Natural killer cell (primary cell): ENCODE measurements around the gene EIF4G1. TPM values are rescaled to one million over a fixed set of nuclear protein-coding genes. Genes with fewer than 3 reads are reported as not detected.

Experiments used
- ATAC-seq, 3 donors: fragments of 150-1000 bp in 2 of 3; fragments of 200-7000 bp in 1 of 3; cut with Tn5 transposase; 1 replicate in 1 of 3; 2 replicates in 2 of 3; pipeline ENCODE4 v1.10.0; 2021; ENCODE audit warnings: mild to moderate bottlenecking in 2 of 3, moderate library complexity in 2 of 3
- DNase-seq, 2 donors: peaks; one replicate each; pipeline versions ENCODE4 v3.0.0 to v3.0.0-alpha.2; 2013 to 2021; ENCODE audit warnings: mixed read lengths in 1 of 2
- H3K27ac ChIP-seq: one replicate; pipeline ENCODE4 v1.5.1; 2013; ENCODE audit warnings: mild to moderate bottlenecking, low read length
- H3K27me3 ChIP-seq: one replicate; pipeline ENCODE4 v1.6.1; 2013; ENCODE audit warnings: low read length; ENCODE audit not compliant: control insufficient read depth, insufficient read depth
- H3K36me3 ChIP-seq: one replicate; pipeline ENCODE4 v1.6.1; 2013; ENCODE audit warnings: low read length; ENCODE audit not compliant: control insufficient read depth, insufficient read depth
- H3K4me1 ChIP-seq: one replicate; pipeline ENCODE4 v1.6.1; 2013; ENCODE audit warnings: low read length; ENCODE audit not compliant: control insufficient read depth, insufficient read depth
- H3K4me3 ChIP-seq: one replicate; pipeline ENCODE4 v1.5.1; 2013; ENCODE audit warnings: low read length
- H3K9me3 ChIP-seq: one replicate; pipeline ENCODE4 v1.6.1; 2013; ENCODE audit warnings: low read length; ENCODE audit not compliant: control insufficient read depth, insufficient read depth
- H3K27ac Mint-ChIP-seq, 2 donors: one replicate each; pipeline ENCODE4 v1.8.0; 2022; ENCODE audit warnings: mild to moderate bottlenecking in 2 of 2, mixed read lengths in 2 of 2, moderate library complexity in 1 of 2
- H3K27me3 Mint-ChIP-seq, 2 donors: one replicate each; pipeline ENCODE4 v1.8.0; 2022; ENCODE audit warnings: low read depth in 2 of 2, mixed read lengths in 2 of 2
- H3K36me3 Mint-ChIP-seq: one replicate; pipeline ENCODE4 v1.8.0; 2022; ENCODE audit warnings: mixed read lengths
- H3K4me1 Mint-ChIP-seq, 2 donors: one replicate each; pipeline ENCODE4 v1.8.0; 2022; ENCODE audit warnings: mixed read lengths in 2 of 2
- H3K4me3 Mint-ChIP-seq: one replicate; pipeline ENCODE4 v1.8.0; 2022; ENCODE audit warnings: mild to moderate bottlenecking, moderate library complexity, mixed read lengths
- H3K9me3 Mint-ChIP-seq, 2 donors: one replicate each; pipeline ENCODE4 v1.8.0; 2022; ENCODE audit warnings: mixed read lengths in 2 of 2
- WGBS: methylation state at CpG from one replicate; pipeline ENCODE4 v1.1.7; 2013; ENCODE audit warnings: missing lambda C conversion rate; ENCODE audit not compliant: insufficient coverage; 5-methylcytosine and 5-hydroxymethylcytosine counted together
- intact Hi-C: fragments of 100-400 bp; cut with micrococcal nuclease; formaldehyde crosslinking; loops from one replicate; pipeline ENCODE4 v1.14.2; 2022
- total RNA-seq, 4 donors: library from RNA; stranded (reverse); fragments of 120-200 nt in 1 of 4; gene quantifications; one replicate each; pipeline versions ENCODE4 v1.2.3 to v1.2.4, GENCODE V29; 2013 to 2022
- TF ChIP-seq, protein P1 (sequence below): fragments of 200-600 bp; IDR thresholded peaks from one replicate; pipeline ENCODE4 v1.8.0; 2022; ENCODE audit warnings: antibody characterized with exemption

Gene EIF4G1
- total RNA-seq, 3 donors from 2014 or later (not counting 1 experiment from before 2014, with no cell fraction given), result 220 to 235 (median 227) TPM

DNA sequence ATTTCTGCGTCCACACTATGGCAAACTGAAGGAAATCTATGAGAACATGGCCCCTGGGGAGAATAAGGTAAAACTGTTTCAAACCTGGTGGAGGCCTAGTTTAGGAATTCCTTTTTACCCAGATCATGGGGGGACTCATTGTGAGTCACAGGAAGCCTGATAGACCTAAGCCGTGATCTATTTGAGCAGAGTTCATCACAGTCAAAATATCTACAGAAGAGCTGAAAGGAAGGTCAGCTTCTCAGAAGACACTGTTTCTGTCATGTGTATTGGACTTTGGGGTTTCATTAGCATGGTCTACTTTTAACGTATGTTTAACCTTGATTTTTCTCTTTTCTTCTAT, 14.1 kb upstream of the EIF4G1 start:
- no peaks in the 10 kb centered on the region for H3K27me3 Mint-ChIP-seq
- intact Hi-C loops, result no loop called here
- H3K4me3 ChIP-seq, result no peak overlapping the region
- TF ChIP-seq, protein P1, sequence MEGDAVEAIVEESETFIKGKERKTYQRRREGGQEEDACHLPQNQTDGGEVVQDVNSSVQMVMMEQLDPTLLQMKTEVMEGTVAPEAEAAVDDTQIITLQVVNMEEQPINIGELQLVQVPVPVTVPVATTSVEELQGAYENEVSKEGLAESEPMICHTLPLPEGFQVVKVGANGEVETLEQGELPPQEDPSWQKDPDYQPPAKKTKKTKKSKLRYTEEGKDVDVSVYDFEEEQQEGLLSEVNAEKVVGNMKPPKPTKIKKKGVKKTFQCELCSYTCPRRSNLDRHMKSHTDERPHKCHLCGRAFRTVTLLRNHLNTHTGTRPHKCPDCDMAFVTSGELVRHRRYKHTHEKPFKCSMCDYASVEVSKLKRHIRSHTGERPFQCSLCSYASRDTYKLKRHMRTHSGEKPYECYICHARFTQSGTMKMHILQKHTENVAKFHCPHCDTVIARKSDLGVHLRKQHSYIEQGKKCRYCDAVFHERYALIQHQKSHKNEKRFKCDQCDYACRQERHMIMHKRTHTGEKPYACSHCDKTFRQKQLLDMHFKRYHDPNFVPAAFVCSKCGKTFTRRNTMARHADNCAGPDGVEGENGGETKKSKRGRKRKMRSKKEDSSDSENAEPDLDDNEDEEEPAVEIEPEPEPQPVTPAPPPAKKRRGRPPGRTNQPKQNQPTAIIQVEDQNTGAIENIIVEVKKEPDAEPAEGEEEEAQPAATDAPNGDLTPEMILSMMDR, result no peak
- H3K27me3 ChIP-seq, result no peaks in the 10 kb centered on the region
- H3K36me3 ChIP-seq, result peaks cover 43% of the 10 kb centered on the region
- ATAC-seq (no peak), DNase-seq (no peak)
- WGBS, result 93% methylated on average over 3 of the region's 3 CpGs
- no peaks in the 10 kb centered on the region for H3K9me3 Mint-ChIP-seq
- peaks cover 18% of the 10 kb centered on the region for H3K4me1 ChIP-seq
- peak overlapping the region; percentile 88 for H3K4me3 Mint-ChIP-seq
- peak overlapping the region; percentile 85 to 90 for H3K27ac Mint-ChIP-seq
- H3K9me3 ChIP-seq, result no peaks in the 10 kb centered on the region
- H3K36me3 Mint-ChIP-seq, result no peaks in the 10 kb centered on the region
- H3K27ac ChIP-seq, result no peak overlapping the region
- peaks cover 9 to 22% of the 10 kb centered on the region in 2 donors for H3K4me1 Mint-ChIP-seq

DNA sequence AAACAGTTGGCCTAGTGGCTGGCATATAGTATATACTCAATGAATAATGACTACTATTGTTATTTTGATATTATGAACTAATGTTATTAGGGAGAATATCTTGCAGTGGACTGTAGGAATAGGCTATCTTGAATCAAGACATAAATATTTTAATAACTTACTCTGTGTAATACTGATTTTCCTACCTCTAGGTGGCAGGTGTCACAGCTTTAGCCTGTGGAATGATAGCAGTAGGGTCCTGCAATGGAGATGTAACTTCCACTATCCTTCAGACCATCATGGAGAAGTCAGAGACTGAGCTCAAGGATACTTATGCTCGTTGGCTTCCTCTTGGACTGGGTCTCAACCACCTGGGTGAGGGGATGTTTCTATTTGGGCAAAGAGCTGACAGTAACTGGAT, 8.8 kb upstream of the EIF4G1 start:
- TF ChIP-seq, protein P1, result peak; percentile 40
- WGBS, result 100% methylated on average over 1 of the region's 1 CpG
- intact Hi-C loops, result no loop called here
- no peaks in the 10 kb centered on the region for H3K9me3 ChIP-seq
- H3K4me3 ChIP-seq, result no peak overlapping the region
- H3K4me3 Mint-ChIP-seq, result no peak overlapping the region
- ATAC-seq, result peak in 1 of 3 donors; percentile 53
- no peak overlapping the region for H3K27ac ChIP-seq
- H3K4me1 Mint-ChIP-seq, result peaks cover 0 to 3% of the 10 kb centered on the region in 2 donors
- H3K27ac Mint-ChIP-seq, result no peak overlapping the region
- no peaks in the 10 kb centered on the region for H3K27me3 ChIP-seq
- H3K27me3 Mint-ChIP-seq, result no peaks in the 10 kb centered on the region
- DNase-seq, result no peak
- H3K9me3 Mint-ChIP-seq, result no peaks in the 10 kb centered on the region
- peaks cover 31% of the 10 kb centered on the region for H3K36me3 Mint-ChIP-seq
- peaks cover 73% of the 10 kb centered on the region for H3K36me3 ChIP-seq
- H3K4me1 ChIP-seq, result no peaks in the 10 kb centered on the region

DNA sequence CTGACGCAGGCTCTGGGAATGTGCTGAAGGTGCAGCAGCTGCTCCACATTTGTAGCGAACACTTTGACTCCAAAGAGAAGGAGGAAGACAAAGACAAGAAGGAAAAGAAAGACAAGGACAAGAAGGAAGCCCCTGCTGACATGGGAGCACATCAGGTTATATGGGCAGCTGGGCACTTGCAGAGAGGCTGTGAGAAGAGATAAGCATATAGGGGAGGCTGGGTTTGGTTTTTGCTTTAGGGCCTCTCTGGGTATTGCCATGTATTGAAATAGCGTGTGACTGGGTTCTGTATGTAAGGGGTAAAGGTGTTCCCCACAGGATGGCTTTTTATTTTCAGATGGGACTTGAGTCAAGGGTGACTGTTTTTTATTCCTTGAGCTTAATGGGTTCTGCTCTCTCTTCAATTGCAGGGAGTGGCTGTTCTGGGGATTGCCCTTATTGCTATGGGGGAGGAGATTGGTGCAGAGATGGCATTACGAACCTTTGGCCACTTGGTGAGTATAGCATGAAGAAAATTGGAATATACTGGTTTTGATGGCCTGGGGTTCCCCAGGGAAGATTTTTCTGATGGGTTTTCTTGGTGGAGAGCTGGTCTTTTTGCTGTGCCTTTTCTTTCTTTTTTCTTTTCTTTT, 7.9 kb upstream of the EIF4G1 start:
- H3K9me3 ChIP-seq, result no peaks in the 10 kb centered on the region
- no peaks in the 10 kb centered on the region for H3K4me1 ChIP-seq
- H3K27me3 Mint-ChIP-seq, result no peaks in the 10 kb centered on the region
- no peak overlapping the region for H3K27ac Mint-ChIP-seq
- peaks cover 68% of the 10 kb centered on the region for H3K36me3 ChIP-seq
- no peak overlapping the region for H3K27ac ChIP-seq
- H3K9me3 Mint-ChIP-seq, result no peaks in the 10 kb centered on the region
- ATAC-seq, result no peak
- intact Hi-C loops, result no loop called here
- H3K27me3 ChIP-seq, result no peaks in the 10 kb centered on the region
- TF ChIP-seq, protein P1, result no peak
- DNase-seq, result no peak
- H3K4me3 ChIP-seq, result no peak overlapping the region
- peaks cover 31% of the 10 kb centered on the region for H3K36me3 Mint-ChIP-seq
- WGBS, result 98% methylated on average over 4 of the region's 4 CpGs
- no peak overlapping the region for H3K4me3 Mint-ChIP-seq
- no peaks in the 10 kb centered on the region for H3K4me1 Mint-ChIP-seq

DNA sequence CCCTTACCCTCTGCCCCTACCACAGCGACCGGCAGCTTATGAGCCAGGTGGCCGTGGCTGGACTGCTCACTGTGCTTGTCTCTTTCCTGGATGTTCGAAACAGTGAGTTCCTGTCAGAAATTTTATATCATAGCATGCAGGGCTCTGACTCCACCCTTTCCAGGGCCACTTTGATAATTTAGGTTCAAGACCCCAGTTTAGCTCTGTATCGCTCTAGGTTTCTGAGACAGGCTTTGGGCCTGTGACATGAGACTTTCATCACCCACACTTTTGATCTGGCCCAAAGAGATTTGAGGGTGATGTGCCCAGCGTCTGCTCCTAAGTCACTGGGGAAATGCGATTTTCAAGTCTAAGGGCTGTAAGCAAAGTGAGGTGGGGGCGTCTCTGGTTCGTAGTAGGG, 6.5 kb upstream of the EIF4G1 start:
- TF ChIP-seq, protein P1, result no peak
- H3K9me3 Mint-ChIP-seq, result no peaks in the 10 kb centered on the region

More for the DNA sequence above, 6.5 kb upstream of the EIF4G1 start:
- no peak overlapping the region for H3K4me3 ChIP-seq
- Mint-ChIP-seq H3K4me3 (no peak overlapping the region), H3K27ac (peak overlapping the region in 1 of 2 donors; percentile 43), H3K36me3 (peaks cover 31% of the 10 kb centered on the region), H3K27me3 (no peaks in the 10 kb centered on the region), H3K4me1 (no peaks in the 10 kb centered on the region)
- no peak for ATAC-seq
- no peaks in the 10 kb centered on the region for H3K9me3 ChIP-seq
- H3K36me3 ChIP-seq, result peaks cover 53% of the 10 kb centered on the region
- no peak for DNase-seq
- H3K27me3 ChIP-seq, result no peaks in the 10 kb centered on the region
- no peak overlapping the region for H3K27ac ChIP-seq
- WGBS, result 97% methylated on average over 9 of the region's 9 CpGs
- H3K4me1 ChIP-seq, result no peaks in the 10 kb centered on the region
- intact Hi-C loops, result no loop called here
